GM19455 (cell line): Measurements from ENCODE around the gene SPRN.

Experiments
- ATAC-seq: cut with Tn5 transposase; IDR thresholded peaks from one replicate; pipeline ENCODE4 v1.9.1; 2021; ENCODE audit not compliant: unreplicated experiment

The SPRN gene

DNA sequence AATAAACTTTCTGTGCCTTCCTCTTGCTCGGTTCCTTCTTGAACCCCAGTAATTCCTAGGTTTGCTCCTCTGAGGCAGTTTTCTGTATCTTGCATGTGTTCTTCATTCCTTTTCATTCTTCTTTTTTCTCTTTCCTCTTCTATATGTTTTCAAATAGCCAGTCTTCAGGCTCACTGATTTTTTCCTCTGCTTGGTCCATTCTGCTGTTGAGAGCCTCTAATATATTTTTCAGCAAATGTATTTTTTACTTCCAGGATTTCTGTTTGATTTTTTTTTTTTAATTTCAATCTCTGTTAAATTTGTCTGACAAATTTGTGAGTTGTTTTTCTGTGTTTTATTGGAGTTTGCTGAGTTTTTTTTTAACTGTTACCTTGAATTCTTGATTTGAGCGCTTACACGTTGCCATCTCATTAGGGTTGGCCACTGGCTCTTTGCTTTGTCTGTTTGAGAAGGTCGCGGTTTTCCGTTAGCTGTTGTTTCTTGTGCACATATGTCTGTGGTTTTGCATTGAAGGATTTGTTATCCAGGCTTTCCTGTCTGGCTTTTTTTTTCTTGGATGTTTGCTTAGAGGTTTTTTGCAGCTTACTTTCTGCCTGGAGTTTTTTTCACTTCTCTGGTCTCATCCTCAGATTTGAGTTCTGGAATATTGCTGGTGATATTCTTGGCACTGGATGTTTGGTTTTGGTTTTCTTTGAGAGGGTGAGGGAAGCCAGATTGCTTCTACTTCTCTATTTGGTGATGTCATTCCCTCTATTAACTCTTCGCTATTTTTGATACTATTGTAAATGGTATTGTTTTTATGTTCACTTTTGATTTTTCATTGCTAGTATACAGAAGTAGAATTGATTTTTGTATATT, 12.7 kb downstream of the SPRN start:
- no peak for ATAC-seq

DNA sequence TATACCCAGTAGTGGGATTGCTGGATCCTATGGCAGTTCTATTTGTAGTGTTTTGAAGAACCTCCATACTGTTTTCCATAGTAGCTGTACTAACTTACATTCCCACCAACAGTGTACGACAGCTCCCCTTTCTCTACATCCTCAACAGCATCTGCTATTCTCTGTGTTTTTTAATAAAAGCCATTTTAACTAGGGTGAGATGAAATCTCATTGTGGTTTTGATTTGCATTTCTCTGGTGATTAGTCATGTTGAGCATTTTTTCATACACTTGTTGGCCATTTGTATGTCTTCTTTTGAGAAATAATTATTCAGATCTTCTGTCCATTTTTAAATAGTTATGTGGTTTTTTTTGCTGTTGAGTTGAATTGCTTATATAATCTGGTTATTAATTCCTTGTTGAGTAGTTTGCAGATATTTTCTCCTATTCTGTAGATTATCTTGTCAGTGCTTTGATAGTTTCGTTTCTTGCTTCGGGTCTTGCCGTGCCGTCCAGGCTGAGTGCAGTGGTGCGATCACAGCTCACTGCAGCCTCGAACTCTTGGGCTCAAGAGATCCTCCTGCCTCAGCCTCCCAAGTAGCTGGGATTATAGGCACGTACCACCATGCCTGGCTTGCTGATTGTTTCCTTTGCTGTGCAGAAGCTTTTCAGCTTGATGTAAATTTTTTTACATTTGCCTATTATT, 18.4 kb downstream of the SPRN start:
- no peak for ATAC-seq

DNA sequence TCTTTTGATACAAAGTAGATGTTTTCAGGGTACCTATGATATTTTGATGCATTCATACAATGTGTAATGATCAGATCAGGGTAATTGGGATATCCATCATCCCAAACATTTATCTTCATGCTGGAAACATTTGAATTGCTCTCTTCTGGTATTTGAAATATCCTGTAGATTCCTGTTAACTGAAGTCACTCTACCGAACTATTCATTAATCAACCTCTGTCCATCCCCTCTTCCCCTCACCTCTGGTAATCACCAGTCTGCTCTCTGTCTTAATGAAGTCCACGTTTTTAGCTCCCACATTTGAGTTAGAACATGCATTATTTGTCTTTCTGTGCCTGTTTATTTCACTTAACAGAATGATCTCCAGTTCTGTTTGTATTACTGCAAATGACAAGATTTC, 19.2 kb downstream of the SPRN start:
- ATAC-seq = no peak

DNA sequence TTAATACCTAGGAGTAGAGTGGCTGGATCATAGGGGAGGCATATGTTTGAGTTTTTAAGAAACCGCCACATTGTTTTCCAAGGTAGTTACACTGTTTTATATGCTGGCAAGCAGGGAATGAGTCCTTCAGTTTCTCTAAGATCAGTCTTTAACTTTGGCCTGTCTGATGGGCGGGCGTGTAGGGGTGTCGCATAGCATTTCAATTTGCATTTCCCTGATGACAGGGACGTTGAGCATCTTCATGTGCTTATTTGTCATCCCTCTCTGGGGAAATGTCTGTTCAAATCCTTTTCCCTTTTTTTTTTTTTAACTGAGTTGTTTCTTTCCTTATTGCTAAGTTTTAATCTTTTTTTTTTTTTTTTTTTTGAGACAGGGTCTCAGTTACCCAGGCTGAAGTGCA, 20.6 kb downstream of the SPRN start:
- no peak for ATAC-seq

DNA sequence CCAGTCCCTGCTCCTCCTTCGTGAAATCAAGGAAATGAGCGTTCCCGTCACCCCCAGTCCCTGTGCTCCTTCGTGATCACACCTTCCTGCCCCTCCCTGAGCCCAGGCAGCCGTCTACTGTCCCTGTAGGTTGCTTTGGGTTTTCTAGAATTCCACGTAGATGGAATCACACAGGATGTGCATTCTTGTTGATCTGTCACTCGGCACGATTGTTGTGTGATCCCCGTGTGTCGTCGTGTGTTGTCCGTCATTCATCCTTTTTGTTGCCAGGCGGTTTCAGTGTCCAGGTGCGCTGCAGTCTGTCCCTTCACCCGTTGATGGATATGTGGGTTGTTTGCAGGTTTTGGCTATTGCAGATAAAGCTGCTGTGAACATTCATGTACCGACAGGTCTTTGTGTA, 21.1 kb downstream of the SPRN start:
- ATAC-seq = no peak

DNA sequence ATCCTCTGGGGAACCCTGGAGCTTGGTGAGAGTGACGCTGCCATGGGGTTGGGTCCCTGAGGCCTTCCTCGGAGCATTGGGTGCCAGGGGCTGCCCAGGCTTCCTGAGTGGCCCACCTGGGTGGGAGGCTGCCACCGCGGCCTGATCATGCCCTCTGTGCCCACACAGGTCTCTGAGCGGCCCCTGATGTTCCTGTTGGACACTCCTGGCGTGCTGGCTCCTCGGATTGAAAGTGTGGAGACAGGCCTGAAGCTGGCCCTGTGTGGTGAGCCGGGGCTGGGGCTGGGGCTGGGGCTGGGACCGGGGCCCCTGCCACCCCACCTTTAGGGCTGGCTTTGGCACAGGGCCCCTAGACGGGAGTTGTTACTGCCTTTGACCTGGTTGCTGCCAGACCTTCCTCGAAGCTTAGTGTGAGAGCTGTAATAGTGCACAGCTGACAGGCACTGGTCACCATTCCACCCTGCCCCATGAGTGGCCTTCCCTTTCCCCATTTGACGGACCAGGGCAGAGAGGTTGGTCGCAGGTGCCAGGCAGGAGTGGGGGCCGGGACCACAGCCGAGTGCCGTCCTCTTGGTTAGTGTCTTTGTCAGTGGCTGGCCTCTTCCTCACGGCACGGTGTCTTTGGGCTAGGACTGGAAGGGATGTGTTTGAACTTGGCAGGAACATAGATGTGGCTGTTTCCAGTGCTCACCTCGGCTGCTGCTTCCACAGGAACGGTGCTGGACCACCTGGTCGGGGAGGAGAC, 22.3 kb downstream of the SPRN start:
- no peak for ATAC-seq

DNA sequence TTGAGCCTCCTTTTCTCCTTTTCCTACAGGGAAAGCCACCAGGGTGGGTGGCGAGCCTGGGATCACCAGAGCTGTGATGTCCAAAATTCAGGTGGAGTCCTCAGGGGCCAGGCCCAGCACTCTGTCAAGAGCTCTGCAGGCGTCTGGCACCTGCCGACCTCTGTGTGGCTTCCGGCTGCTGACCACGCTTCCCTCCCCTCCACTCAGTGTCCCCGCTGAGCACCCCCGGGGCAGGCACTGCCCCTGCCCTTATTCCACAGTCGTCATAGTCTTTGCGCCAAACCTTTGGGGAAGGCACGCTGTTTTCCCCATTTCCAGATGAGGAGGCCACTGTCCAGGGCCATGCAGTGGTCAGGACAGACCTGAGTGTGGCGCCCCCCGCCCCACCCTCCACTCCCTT, 22.9 kb downstream of the SPRN start:
- ATAC-seq = peak; percentile 19

DNA sequence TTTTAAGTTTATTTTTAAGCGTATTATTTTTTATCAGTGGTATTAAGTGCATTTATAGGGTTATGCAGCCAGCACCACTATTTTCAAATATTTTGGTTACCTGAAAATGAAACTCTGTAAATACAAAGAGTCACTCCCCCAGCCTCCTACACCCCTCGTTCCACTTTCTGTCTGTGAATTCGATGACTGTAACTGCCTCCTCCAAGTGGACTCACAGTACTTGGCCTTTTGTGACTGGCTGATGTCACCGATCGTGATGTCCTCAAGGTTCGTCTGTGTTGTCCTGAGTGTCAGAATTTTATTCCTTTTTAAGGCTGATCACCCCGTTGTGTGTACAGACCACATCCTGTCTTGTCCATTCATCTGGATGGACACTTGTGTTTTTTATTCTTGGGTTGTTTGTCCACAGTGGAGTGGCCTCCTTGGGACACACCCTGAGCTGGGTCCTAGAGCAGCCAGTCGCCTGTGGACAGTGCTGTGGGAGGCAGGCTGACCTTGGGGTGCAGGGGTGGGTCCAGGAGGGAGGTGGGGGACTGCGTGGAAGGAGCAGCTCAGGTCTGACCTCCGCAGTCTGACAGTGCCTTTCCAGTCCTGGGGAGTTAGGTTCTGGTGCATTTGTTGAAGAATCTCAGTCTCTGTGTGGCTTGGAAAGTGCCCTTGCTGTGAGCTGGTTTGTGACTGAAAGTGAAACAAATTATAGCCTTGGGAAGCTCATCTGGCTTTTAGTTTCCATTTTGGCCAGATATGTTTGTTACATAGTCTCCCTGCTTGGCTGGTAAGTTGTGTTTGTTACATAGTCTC, 23.6 kb downstream of the SPRN start:
- peak; percentile 73 for ATAC-seq

DNA sequence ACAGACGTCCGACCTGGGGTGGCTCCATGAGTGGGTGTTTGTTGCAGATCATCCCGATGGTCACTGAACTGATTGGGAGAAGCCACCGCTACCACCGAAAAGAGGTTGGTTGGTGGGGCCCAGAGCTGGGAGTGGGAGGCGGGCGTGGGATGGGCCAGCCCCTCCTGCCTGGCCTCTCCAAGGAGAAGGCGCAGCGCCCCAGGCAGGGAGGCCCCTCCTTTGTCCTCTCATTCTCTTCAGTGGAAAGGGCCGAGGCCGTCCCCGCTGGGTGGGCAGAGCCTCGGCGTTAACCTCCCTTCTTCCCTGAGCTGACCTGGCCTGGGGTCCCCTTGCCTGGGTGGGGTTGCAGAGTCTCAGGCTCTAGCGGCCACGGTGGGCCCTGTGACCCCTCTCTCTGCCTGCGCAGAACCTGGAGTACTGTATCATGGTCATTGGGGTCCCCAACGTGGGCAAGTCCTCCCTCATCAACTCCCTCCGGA, 25.3 kb downstream of the SPRN start:
- no peak for ATAC-seq

DNA sequence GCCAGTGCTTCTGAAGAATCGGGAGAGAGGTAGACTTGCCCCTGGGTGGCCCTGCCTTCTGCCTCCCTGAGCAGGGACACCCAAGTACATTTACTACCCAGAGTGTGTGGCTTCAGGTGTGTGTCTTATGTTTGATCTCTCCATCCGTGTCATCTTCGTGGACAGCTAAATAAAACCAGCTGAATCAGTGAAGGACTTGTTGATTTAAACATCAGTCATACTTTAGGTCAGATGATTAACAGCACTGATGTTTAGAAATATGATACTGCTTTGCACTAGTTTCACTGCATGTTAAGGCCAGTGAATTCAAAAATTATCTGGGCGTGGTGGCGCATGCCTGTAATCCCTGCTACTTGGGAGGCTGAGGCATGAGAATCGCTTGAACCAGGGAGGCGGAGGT, 26.5 kb downstream of the SPRN start:
- no peak for ATAC-seq

DNA sequence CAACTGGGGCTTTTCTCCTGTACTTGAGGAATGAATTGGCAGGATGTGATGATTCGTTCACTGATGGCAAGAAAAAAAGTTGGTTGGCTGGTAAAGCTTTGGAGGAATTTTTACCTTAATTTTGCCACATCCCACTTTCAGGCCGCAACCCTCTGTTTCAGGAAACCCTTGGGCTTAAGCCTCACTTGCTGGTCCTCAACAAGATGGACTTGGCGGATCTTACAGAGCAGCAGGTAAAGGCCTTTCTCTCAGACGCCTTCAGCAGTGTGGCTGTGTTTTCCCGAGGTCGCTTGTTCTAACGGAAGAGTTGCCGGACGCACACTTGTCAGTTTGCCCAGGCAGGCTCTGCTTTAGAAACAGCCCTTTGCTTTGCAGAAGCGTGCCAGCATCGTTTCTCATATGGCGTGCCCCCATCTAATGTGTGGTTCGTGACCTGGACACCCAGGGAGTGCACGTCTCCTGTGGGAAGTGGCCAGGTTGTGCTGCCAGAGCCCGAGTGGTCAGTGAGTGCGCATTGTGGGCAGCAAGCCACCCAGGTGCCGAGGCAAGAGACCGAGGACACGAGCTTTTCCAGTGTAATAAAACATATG, 28.3 kb downstream of the SPRN start:
- ATAC-seq = no peak

DNA sequence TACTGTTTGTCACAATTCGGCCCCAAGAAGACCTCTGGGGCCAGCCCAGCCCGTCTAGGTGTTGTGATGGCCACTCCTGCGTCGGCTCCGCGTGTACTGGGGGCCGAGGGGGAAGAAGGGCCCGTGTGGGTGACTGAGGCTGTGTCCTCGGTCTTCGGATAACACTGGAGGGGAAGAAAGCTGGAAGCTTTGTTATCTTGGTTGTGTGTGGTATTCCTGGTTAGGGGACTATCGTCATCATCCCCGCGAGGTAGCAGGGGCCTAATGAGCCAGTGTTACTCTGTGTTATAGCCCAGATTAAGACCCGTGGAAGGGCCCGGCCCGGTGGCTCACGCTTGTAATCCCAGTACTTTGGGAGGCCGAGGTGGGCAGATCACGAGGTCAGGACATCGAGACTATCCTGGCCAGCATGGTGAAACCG, 29.6 kb downstream of the SPRN start:
- ATAC-seq = no peak

DNA sequence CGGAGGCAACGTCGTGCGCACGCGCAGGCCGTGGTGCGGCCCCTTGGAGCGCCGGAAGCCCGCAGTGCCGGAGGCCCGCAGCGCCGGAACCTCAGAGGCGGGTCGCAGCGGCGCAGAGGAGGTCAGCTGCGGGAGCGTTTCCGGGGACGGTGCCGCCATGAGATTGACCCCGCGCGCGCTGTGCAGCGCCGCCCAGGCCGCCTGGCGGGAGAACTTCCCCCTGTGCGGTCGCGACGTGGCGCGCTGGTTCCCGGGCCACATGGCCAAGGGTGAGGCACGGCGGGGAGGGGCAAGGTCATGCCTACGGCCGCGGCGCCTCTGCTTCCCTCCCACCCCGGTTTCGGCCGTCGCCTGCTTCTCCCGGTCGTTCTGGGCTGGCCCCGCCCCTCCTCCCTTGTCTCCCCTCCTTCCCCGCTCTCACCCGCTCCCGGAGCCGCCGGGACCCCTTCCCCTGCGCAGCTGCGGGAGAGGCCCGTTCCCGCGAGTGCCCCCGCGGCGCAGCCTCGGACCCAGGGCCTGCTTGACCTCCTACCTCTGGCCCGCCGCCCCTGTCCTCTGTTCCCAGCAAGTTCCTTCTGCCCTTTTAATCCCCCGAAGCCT, 30.3 kb downstream of the SPRN start, which contains the start of gene MTG1:
Gene MTG1 (plus strand): TSS at position 94 of the 600 bp plus-strand sequence. CDS start 64 bp downstream, at position 158.
- ATAC-seq = peak; percentile 61

DNA sequence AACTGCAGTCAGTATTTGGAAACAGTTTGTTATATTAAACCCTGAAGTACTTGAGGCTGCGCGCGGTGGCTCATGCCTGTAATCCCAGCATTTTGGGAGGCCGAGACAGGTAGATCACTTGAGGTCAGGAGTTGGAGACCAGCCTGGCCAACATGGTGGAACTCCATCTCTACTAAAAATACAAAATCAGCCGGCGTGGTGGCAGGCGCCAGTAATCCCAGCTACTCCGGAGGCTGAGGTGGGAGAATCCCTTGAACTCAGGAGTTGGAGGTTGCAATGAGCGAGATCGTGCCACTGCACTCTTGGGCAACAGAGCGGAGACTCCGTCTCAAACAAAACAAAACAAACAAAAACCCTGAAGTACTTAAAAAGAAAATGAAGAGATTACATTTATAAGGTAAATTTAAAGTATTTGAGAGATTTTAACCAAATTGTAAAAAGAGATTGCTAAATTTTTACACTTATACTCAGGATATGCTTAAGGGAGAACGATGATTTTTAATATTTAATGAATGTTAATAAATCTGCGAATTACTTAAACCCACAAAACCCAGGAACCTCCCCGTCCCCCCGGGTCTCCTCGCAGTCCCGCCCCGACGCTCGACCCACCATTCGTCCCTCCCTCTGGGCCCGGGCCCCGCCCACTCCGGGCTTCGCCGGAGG, 30.9 kb downstream of the SPRN start:
- no peak for ATAC-seq

DNA sequence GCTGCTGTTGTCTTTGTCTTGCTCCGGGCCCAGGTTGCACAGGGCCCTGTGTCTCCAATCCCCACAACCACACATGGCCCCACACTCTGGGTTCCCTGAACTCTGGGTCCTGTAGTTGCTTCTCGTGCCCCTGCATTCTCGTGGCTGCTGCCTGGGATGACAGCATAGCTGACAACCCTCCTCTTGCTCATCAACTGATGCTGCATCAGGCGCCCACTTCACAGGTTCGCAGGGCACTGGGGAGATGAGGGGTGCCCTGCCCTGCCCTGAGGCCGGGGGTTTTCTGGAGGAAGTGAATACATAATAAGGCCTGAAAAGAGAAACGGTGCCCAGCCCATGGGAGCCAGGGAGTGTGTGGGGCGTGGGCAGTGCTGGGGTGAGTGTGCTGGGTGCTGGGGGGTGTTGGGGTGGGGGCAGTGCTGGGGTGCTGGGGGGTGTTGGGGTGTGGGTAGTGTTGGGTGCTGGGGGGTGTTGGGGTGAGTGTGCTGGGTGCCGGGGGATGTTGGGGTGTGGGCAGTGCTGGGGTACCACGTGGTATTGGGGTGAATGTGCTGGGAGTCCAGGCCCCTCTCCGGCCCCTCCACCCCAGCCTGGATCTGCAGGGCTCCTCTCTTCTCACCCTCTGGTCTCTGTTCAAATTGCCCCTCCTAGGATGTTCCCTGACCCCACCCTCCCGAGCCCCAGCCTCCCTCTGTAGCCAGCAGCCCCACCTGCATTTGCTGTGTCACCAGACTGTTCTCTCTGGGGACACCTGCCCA, 32.5 kb downstream of the SPRN start:
- ATAC-seq = no peak

DNA sequence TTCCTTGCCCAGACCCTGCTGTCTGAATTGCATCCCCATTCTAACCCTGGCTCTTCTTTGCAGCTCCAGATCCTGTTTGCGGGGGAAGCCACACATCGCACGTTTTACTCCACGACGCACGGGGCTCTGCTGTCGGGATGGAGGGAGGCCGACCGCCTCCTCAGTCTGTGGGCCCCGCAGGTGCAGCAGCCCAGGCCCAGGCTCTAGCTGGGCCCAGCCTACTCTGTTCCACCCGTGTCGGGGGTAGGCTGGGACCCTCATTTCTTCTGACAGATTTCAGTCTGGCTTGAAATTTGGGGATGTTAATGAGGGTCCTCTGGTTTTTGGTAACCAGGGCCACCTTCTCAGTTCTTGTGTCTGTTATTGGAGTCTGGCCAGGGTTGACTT, 33.2 kb downstream of the SPRN start:
- ATAC-seq = no peak

DNA sequence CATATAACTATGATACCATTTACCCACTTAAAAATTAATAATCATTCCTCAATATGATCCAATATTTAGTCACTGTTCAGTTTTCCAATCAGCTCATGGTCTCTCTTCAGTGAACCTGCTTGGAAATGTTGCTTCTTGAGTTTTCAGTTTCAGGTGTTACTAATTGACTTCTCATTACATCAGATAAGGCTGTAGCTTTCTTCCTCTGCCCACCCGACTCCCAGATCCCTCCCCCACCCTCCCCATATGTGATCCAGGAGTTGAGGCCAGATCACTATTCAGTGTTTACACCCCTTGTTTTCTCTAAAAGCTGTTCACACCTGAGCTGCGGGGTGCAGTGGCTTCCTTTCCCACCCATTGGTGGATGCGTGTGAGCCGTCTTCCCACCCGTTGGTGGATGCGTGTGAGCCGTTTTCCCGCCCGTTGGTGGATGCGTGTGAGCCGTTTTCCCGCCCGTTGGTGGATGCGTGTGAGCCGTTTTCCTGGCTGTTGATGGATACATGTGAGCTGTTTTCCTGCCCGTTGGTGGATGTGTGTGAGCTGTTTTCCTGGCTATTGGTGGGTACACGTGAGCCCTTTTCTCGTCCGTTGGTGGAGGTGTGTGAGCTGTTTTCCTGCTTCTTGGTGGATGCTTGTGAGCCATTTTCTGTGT, 33.7 kb downstream of the SPRN start:
- no peak for ATAC-seq
